Epidermal melanocyte (primary cell): ENCODE data around the gene SENP8.
"Not testable (repeated sequence)": the region's sequence is repeated elsewhere in the genome, so short reads cannot be mapped to it uniquely, and the experiment has no call there.

ENCODE experiments used
- DNase-seq: peaks from one replicate; pipeline ENCODE4 v3.0.0; 2011; ENCODE audit warnings: low spot score; ENCODE audit not compliant: insufficient read length

SENP8 gene

DNA sequence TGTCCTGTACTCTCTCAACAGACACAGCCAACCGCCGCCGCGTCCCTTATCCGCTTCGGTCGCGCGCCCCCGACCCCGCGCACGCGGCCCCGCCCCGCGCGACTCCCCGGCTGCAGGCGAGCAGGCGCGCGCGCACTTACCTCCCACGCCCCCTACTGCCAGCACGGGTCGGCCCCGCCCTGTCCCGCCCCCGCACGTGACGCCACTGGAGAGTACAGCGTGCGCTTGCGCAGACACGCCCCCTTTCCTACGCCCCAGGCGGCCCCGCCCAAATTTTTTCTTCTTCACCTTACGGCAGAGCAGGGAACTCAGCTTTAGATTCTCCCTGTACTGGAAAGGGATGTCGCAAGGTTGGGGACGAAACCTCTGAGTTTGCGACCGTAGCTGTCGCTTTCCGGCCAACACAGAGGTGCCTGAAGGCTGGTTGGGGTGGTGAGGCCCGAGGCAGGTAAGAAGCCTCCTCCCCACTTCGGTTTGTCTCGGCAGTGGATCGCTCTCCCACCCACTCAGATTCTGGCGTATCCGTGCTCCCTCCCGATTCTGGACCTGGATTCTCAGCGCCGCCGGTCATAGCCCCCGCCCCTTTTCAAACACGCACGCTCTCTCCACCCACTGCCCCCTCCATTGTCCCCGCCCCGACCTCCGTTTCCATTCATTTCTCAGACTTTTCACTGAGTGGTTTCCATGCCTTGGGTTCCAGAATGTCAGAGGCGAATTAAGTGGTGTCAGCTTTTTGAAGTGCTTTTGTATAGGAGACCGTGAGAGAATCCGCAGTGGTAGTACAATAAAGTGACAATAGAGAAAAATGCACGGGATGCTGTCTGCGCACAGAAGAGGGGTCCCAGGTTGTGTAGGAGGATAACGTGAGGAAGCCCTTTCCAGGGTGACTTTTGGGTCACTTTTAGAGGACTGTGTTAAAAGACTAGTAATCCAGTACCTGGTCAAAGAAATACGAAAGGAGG is at the start of gene SENP8, which contains the start of gene MYO9A:
Gene SENP8, plus strand, starts transcription at position 387 of the 962 bp plus-strand sequence. CDS start 21,221 bp downstream, outside the sequence.
Gene MYO9A, minus strand, starts transcription at position 134 of the 962 bp plus-strand sequence. CDS start 71,587 bp downstream, outside the sequence.
- peak; percentile 77 for DNase-seq

DNA sequence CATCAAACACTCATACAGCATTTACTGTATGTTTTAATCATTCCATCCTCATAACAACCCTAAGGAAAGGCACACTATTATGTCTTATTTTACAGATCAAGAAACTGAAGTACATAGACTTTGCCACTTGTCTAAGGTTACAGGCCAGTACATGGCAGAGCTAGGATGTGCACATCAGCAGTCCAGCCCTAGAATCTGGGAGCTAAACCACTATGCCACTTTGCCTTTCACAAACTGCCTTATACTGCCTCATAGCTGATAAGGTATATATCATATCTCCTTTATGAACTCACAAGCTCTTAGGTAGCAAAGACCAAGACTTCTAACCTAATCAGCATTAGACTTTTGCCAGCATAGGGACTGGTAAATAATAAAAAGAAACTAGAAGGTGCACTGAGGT is 49.3 kb upstream of the SENP8 start:
- no peak for DNase-seq

DNA sequence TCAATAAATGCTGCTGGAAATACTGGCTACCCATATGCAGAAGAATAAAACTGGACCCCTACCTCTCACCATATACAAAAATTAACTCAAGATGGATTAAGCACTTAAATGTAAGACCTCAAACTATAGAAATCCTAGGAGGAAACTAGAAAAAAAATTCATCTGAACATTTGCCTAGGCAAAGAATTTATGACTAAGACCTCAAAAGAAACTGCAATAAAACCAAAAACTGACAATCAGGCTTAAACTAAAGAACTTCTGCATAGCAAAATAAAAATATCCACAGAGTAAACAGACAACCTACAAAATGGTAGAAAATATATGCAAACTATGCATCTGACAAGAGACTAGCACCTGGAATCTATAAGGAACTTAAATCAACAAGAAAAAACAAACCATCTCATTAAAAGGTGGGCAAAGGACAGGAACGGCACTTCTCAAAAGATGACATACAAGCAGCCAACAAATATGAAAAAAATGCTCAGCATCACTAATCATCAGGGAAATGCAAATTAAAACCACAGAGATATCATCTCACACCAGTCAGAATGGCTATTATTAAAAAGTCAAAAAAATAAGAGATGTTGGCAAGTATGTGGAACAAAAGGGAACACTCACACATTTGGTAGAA is 47.3 kb upstream of the SENP8 start:
- no peak for DNase-seq

DNA sequence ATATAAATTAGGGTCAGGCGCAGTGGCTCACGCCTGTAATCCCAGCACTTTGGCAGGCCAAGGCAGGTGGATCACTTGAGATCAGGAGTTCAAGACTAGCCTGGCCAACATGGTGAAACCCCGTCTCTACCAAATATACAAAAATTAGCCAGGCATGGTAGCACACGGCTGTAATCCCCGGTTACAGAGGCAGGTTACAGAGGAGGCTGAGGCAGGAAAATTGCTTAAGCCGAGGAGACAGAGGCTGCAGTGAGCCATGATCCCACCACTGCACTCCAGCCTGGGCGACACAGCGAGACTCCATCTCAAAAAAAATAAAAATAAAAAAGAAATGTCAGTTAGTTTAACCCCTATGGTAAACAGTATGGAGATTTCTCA is 46.8 kb upstream of the SENP8 start:
- DNase-seq, result not testable (repeated sequence)

DNA sequence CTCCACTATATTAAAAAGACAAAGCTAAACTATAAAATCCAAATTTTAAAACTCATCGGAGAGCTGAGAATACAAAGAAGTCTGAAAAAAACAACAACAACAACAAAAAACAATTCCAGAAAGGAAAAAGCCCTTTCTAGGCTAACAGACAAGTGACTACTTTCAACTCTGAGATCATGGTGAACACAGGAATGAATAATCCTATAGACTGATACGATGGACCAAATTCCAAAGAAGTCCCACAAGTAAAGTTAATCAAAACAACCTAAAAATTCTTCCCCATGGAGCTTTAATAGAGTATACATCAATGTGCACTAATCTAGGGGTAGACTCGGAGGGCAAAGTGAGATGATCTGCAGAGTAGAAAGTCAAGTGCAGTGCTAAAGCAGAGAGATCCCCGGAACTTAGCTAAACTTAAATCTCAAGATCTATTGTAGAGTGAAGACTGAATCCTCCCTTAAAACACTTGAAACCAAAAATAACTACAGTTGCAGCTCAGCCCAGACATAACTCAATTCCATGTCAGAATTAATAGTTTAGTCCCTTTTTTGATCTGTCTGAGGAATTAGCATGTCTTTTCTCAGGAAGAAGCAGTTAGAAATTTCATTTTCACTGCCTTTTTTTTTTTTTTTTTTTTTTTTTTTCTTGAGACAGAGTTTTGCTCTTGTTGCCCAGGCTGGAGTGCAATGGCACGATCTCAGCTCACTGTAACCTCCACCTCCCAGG is 43.7 kb upstream of the SENP8 start:
- no peak for DNase-seq

DNA sequence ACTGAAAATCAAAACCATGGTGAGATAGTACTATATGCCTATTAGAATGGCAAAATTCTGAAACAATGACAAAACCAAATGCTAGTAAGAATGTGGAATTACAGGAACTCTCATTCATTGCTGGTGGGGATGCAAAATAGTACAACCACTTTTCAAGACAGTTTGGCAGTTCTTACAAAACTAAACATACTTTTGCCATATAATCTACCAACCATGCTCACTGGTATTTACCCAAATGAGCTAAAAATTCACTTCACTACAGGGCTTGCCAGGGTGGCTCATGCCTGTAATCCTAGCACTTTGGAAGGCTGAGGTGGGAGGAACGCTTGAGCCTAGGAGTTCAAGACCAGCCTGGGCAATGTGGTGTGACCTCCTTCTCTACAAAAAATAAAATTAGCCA is 40.3 kb upstream of the SENP8 start:
- DNase-seq, result no peak

DNA sequence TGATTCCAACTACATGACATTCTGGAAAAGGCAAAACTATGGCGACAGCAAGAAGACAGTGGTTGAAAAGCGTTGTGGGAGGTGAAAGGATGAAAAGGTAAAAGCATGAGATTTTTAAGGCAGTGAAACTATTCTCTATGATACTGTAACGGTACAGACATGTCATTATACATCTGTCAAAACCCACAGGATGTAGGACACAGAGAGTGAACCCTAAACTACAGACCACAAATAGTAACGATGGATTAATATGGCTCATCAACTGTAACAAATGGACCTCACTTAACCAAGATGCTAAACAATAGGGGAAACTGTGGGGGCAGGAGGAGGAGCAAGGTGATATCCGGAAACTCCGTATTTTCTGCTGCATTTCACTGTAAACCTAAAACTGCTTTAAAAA is 39.3 kb upstream of the SENP8 start:
- DNase-seq, result no peak

DNA sequence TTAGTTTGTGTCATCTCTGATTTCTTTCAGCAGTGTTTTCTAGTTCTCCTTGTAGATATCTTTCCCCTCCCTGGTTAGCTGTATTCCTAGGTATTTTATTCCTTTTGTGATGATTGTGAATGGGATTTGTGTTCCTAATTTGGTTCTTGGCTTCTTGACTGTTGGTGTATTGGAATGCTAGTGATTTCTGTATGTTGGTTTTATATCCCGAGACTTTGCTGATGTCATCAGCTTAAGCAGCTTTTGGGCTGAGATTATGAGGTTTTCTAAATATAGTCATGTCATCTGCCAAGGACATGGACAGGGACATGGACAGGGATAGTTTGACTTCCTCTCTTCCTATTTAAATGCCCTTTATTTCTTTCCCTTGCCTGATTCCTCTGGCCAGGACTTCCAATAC is 36.0 kb upstream of the SENP8 start:
- DNase-seq, result no peak

DNA sequence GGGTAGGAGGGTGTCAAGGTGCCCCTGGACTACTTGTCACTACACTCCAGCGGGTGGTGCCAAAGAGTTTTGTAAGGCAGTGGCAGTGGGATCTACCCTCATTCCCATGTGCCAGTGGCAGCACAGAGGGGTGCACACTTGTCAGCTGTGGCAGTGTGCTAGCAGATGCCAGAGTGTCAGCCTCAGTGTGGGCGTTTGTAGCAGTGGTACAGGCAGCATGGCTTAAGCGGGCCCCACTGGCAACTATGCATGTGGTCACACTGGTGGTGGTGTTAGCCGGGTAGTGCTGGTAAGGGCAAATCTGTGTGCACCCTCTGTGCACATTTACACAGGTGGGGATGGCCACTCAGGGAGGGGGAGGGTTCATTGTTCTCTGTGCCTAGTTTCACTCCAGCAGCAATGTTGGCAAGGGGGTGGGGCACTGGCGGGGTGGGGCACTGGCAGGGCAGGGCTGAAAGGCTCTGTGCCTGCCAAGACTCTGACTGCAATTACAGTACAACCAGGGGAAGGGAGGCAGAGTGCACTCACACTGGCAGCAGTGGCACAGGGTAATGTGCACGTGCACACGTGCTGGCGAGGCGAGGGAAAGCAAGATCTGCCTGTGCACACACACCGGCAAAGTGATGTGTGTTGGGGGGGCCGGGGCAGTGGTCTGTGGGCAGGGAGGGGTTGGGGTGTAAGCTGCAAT is 32.0 kb upstream of the SENP8 start:
- no peak for DNase-seq

DNA sequence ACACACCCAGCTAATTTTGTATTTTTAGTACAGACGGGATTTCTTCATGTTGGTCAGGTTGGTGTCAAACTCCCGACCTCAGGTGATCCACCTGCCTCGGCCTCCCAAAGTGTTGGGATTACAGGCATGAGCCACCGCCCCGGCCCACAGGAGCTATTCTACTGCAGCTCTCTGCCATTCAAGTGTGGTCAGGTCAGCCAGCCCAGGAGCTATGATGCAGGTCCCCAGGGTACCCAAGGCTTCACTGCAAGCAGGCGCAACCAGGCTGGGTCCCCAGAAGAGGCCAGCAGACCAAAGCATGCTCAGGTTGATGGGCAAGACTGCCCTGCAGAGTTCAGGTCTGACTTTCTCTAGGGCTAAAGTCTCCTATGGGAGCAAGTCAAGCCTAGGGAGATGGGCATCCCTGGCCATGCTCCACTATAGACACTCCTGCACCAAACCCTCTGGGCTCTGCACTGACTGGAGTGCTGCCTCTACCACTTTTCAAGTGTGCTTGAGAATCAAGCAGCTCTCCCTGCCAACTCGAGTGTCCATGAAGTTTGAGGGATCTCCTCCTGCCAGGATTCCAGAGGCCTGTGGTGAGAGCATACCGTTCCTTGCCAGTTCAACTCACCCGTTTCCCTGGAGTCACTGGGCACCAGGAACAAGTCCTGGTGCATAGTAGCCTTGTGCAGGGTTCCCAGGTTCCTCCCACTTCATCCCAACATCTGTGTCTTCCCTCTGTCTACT is 31.1 kb upstream of the SENP8 start:
- DNase-seq, result no peak

DNA sequence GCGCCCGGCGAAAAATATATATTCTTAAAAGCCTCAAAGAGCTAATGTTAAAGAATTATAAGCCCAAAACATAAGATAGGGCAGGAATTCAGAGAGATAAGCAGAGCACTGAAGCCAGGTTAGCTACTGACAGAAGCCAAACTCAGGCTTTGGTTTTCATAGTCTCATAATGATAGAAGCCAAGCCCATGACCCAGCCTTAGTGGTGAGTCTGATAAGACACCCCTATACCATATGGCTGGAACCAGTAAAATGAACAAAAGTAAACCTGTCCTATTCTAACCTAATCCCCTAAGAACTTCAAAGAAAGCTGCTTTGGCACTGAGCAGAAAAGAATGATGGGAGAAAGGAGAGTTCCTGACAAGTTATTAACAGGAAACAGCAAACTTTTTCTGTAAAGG is 26.2 kb upstream of the SENP8 start:
- DNase-seq, result no peak

DNA sequence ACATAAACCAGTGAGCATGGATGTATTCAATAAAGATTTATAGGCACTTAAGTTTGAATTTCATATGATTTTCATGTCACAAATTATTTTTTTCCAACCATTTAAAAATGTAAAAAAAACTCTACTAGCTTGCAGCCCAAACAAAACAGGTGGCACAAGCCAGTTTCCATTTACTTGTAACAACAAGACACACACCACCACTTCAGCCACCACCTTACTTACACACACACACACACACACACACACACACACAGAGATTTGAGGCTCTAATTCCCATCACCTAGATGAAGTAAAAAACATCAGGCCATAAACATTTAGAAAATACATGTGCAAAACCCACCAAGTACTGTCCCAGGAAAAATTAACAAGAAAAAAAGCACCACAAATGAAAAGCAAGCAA is 25.5 kb upstream of the SENP8 start:
- no peak for DNase-seq

DNA sequence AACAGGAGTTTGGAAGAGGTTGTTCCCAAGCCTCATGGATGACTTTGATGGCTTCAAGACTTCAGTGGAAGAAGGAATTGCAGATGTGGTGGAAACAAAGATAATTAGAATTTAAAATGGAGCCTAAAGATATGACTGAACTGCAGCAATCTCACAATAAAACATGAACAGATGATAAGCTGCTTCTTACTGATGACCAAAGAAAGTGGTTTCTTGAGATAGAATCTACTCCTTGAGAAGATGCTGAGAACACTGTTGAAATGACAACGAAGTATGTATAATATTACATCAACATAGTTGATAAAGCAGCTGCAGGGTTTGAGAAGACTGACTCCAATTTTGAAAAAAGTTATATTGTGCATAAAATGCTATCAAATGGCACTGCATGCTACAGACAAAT is 21.4 kb upstream of the SENP8 start:
- DNase-seq, result no peak

DNA sequence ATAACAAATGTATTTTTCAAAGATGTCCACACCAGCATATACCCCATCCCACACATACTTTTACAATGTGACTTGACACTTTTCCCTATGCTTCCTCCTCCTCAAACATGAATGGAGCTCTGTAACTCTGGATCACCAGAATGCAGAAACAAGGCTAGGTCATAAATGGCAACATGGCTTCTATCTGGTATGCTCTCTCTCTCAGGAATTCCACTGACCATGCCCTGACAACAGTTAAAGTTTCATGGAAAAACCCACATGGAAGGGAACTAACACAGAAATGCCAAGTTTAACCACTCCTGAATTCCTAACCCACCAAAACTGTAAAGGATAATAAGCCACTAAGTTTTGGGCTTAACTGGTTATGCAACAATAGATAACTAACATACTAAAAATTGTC is 20.2 kb upstream of the SENP8 start:
- DNase-seq, result peak; percentile 22

DNA sequence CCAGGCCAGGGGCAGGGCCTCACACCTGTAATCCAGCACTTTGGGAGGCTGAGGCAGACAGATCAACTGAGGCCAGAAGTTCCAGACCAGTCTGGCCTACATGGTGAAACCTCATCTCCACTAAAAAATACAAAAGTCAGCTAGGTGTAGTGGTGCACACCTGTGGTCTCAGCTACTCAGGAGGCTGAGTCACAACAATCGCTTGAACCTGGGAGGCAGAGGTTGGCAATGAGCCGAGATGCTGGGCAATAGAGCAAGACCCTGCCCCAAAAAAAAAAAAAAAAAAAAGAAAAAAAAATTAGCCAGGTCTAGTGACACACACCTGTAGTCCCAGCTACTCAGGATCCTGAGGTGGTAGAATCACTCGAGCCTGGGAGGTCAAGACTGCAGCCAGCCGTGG is 19.0 kb upstream of the SENP8 start:
- no peak for DNase-seq

DNA sequence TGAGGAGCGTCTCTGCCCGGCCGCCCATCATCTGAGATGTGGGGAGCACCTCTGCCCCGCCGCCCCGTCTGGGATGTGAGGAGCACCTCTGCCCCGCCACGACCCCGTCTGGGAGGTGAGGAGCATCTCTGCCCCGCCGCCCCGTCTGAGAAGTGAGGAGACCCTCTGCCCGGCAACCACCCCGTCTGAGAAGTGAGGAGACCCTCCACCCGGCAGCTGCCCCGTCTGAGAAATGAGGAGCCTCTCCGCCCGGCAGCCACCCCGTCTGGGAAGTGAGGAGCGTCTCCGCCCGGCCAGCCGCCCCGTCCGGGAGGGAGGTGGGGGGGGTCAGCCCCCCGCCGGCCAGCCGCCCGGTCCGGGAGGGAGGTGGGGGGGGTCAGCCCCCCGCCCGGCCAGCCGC is 17.7 kb upstream of the SENP8 start:
- not testable (repeated sequence) for DNase-seq

DNA sequence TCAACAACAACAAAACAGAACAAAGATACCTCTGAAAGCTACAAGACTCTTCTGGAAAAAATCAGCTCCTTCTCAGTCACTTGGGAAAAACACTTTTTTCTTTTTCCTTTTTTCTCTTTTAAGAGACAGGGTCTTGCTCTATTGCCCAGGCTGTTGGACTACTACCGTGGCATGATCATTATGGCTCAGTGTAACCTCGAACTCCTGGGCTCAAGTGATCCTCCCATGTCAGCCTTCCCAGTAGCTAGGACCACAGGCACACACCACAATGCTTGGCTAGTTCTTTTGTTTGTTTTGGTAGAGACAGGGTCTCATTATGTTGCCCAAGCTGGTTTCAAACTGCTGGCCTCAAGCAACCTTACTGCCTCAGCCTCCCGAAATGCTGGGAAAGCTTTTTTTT is 13.1 kb upstream of the SENP8 start:
- no peak for DNase-seq

DNA sequence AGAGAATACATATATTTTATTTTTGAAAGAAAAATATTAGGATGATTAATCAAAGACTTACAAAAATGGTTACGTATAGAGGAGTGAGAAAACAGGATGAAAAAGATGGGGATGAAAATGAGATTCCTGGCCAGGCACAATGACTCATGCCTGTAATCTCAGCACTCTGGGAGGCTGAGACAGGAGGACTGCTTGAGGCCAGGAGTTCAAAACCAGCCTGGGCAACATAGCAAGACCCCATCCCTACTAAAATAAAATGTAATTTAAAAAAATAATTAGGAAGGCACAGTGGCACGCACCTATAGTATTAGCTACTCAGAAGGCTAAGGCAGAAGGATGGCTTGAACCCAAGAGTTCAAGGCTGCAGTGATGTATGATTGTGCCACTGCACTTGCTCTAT is 12.1 kb upstream of the SENP8 start:
- DNase-seq, result no peak

DNA sequence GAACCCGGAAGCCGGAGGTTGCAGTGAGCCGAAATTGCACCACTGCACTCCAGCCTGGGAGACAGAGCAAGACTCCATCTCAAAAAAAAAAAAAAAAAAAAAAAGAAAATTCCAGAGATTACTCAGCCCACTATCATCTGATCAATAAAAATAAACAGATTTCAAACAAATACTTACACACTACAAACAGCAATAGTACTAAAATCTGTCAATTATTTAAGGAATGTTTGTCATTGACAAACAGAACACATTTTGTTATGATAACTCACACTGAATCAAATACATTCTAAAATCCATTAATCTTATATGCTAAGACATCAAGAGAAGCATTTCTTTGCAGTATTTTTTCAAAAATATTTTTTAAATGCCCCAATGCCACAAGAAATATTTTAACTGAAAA is 7.8 kb upstream of the SENP8 start:
- DNase-seq, result no peak

DNA sequence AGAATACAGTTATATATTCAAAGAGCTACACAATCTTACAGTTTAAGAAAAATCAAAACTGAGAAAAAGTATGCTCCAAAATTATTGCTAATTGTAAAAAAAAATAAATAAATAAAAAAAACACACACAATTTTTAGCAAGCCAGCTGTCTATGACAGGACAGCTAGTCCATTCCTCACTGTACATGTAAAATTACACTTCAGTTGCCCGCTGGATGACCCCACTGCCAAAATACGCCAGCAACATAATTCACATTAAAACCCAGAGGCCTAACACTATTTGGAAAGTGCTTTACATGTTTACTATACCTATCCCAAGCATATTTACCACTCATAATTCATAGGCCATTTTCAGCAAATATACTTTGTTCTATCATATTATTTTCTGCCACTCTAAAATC is 6.1 kb upstream of the SENP8 start:
- no peak for DNase-seq

DNA sequence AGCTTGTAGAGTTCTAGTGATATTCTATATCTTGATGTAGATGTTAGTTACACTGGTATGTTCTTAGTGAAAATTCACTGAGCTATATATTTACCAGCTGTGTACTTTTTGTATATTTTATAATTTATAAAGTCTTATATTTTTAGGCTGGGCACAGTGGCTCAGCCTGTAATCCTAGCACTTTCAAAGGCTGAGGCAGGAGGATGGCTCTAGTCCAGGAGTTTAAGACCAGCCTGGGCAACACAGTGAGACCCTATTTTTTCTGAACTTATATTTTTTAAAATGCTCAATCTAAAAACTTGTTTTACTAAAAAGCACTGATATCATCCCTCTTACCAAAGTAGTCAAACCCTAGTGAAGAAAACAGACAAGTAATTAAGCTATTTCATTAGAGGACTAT is 5.4 kb upstream of the SENP8 start:
- DNase-seq, result no peak
